Amygdala (tissue), 56 donors: Measurements from ENCODE around the gene CMSS1.

Experiments
- DNase-seq, 56 donors: peaks; one replicate each; lab custom pipeline; 2025; lab: John Stamatoyannopoulos, UW

CMSS1 gene

GRCh38 chr3:99954914-99955644, 137.4 kb downstream of the CMSS1 start:
- no peak for DNase-seq

GRCh38 chr3:99955773-99956562, 138.3 kb downstream of the CMSS1 start:
- no peak for DNase-seq

- no peak for DNase-seq
Measured at GRCh38 chr3:99957151-99957796, 139.6 kb downstream of the CMSS1 start.

- DNase-seq = no peak
Measured at GRCh38 chr3:99958222-99958912, 140.7 kb downstream of the CMSS1 start.

- DNase-seq = no peak
Measured at GRCh38 chr3:99960123-99960878, 142.6 kb downstream of the CMSS1 start.

DNA sequence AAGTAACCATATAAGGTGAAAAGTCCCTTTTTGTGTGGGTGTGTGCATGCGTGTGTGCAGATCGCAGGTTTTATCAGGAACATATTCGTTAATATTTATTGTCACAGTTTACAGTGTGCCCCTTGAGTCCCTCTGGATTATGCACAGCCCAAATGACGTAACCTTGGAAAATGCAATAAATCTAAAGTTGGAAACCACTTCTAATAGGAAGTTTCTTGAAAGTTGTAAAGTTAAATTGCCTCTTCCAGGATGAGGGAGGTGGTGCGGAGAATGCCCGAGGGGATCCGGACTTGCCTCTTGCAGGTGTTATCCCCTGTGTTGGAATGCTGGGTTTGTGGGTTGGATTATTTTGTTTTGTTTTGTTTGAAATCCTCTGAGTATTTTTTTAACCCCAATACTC, 143.3 kb downstream of the CMSS1 start:
- DNase-seq = no peak

- DNase-seq = no peak
Measured at GRCh38 chr3:99961756-99962515, 144.3 kb downstream of the CMSS1 start.

DNA sequence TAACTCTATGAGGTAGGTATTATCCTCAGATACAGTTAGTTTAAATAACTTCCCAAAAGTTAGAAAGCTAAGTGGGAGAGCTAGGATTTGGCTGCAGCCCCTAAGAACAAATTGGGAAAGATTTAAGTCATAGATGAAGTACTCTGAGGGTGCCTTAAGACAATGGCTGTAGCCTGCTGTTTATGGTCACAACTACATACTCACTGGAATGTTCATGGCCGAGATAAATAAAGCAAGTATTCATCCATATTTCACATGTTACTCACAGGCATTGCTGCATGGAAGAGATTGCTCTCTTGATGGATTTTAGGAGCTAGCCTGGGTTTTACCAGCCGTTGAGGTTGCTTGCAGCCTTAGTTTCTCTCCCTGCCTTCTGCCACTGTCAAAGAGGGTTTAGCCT, 145.0 kb downstream of the CMSS1 start:
- DNase-seq = no peak

DNA sequence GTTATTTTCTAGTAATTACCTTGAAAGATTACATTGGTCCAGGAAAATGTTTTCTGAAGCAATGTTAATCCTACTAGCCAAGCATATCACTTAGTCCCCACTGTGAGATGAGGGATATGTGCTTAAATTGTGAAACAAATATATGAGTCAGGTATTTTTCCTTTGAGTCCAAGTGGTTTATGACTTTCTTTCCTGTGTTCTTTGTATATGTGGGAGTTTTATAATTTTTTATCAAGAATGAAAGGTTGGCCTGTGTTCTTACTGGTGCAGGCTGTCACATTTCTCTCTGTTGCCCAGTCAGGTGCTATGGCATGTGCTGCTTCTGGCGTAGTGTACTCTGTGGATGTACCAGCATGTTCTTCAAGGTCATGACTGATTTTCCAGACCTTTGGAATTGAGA, 147.4 kb downstream of the CMSS1 start:
- no peak for DNase-seq

DNA sequence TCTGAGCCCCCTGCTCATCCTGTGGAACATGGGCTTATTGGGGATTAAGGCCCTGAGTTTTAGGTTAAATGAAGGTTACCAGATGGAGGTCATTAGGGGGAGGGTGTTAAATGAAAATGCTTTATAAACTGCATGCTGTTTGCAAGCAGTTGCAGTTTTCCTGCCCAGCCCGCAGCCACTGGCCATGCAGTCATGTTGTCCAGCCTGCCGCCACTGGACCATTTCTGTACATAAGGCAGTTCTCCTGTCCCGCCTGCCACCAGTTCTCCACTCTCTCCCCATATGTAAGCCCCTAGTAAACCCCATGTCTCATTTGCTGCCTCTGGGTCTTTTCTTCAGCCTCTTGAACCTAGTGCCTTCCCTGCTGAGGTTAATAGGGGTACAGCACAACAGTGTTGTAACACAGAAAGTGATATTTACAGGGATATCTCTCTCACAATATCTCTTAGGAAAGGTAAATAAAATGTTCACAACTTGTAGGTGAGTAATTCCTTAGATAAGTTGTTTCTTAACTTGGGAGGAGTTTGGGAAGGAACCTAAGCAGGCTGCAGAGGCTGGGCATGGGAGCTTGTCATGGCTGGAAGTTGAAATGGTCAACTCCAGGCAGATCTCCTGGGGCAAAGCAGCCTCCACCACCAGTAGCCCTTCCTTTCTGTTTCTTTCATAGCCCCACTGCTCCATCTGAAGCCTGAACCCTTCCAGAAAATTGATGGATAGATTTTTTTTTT, 148.2 kb downstream of the CMSS1 start:
- DNase-seq = no peak

GRCh38 chr3:99966662-99967416, 149.2 kb downstream of the CMSS1 start:
- no peak for DNase-seq

DNA sequence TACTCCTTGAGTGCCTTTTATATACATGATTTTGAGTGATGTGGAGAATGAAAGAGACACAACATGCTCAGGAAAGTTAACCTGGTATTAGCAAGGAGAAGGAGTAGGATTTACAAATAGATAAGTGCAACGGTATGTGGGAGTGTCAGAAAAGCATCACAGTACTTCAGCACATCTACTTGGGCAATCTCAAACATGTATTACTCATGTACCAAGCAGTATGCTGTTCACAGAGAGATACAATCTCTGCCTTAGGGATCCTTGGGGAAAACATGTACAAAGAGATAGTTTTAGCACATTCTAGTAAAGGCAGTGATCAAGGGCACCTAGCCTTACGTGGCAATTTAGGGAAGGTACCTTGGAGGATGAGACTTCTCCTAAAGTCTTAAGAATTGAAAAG, 150.1 kb downstream of the CMSS1 start:
- no peak for DNase-seq

DNA sequence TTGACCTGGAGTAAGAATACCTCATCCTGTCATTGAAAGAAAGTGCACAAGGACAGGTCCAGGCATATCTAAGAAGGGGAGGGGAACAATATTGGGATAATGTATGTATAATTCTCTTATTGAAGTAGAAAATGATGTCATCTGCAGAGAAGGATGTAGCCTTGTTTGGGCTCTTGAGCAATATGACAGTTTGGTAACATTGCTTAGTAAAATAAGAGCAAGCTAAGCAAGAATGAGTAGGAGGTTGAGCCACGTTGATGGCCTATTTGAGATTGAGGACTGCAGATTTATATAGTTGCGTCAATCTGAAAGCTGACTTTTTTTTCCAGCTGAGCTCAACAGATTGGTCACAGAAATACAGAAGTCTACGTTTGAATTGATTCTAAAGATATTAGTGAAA, 151.5 kb downstream of the CMSS1 start:
- no peak for DNase-seq

DNA sequence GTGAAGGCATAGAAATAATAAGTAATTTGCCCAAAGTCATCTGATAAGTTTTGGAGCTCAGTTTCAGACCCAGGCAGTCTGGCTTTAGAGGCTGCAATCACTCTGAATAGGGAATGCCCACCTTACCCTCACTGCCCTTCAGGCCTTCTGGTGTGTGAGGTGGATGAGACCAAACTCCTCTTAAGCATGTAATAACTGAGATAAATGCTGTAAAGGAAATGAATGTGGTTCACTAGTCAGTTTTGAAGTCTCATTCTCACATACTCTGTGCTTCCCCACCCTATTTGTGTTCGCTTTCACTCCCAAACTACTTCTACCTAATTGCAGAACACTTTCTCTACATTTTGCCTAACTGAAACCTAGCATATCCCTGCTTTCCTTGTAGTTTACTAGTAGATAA, 152.5 kb downstream of the CMSS1 start:
- no peak for DNase-seq

DNA sequence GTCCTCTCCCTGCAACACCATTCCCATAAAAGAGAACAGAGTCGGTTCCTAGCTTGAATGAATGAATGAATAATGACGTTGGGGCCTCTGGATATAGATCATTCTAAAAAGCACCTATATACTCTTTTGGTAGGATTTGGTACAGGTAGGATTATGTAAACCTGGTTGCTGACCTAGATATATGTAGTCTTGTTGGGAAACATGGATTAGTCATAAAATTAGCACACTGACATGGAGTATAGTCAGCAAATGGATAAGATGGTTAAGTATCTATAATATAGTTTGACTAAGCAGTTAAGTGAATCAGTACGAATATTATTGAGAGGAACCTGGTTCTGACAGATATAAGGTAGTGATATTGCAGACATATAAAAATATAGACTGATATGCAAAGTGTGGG, 154.1 kb downstream of the CMSS1 start:
- no peak for DNase-seq

DNA sequence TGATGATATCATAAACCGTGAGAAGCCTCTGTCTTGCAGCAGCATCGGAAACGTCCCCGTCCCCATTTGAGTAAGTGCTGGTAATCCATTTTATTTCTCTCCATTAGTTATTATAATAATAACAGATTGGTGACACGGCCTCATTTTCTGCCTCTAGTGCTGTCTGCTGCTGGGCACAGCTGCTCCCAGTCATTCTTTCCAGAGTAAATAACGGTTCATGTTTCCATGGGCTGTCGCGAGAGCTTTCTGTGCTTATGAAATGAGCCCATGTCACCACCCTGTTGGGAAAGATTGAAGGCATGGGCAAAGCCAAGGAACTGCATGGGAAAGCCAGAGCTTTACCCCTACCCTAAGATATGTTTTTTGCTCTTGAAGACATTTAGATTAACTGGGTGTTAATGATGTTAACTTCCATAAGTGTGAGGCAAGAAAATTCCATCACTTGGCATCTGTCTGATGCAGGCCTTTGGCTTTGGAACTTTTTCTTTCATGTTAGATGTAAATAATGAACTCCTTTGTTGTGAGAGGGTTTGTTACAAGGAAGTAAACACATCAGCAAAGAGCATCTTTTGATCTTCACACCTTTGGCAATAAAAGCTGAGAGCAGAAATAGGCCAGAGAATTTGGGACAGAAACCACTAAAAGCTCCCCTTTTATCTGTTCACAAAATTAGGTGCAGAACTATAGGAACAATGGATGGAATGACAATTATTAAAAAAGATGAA, 154.9 kb downstream of the CMSS1 start:
- no peak for DNase-seq

GRCh38 chr3:99974989-99975388, 157.3 kb downstream of the CMSS1 start:
- DNase-seq = no peak
